B cell (primary cell): Measurements from ENCODE around the gene GLTP. TPM values are rescaled to one million over a fixed set of nuclear protein-coding genes. Genes with fewer than 3 reads are reported as not detected.
"Not testable (repeated sequence)": the region's sequence is repeated elsewhere in the genome, so short reads cannot be mapped to it uniquely, and the experiment has no call there.

Source experiments
- ATAC-seq: fragments of 200-7000 bp; cut with Tn5 transposase; one replicate; pipeline ENCODE4 v1.10.0; 2021; ENCODE audit warnings: low read depth, mild to moderate bottlenecking, moderate number of reproducible peaks, moderate library complexity
- CTCF ChIA-PET: fragments of 350-600 bp; sonication (Branson Sonifier 250); formaldehyde crosslinking; loops from one replicate; lab custom pipeline; 2021; ENCODE audit warnings: antibody characterized with exemption, inconsistent platforms; lab: Charles Lee
- POLR2A ChIA-PET: fragments of 350-600 bp; sonication (Branson Sonifier 250); formaldehyde crosslinking; loops from one replicate; lab custom pipeline; 2021; ENCODE audit warnings: antibody characterized with exemption; lab: Charles Lee
- DNase-seq: peaks from one replicate; pipeline ENCODE4 v3.0.0; 2013
- H2AFZ ChIP-seq: 2 replicates; pipeline ENCODE4 v1.6.1; 2012; ENCODE audit warnings: mild to moderate bottlenecking, low read depth, low read length; ENCODE audit not compliant: insufficient read depth, poor library complexity, severe bottlenecking
- H3K27ac ChIP-seq, 2 donors: 1 replicate in 1 of 2; 2 replicates in 1 of 2; pipeline ENCODE4 v1.5.1; 2012 to 2013; ENCODE audit warnings: low read length in 2 of 2, mild to moderate bottlenecking in 2 of 2, moderate library complexity in 1 of 2
- H3K27me3 ChIP-seq, 4 experiments: fragments of 200-600 bp in 1 of 4; sonication (generic) in 1 of 4; replicated peaks in 1 of 4; 1 replicate in 2 of 4; 2 replicates in 2 of 4; pipeline versions ENCODE4 v1.6.1 to v1.7.0; 2013 to 2016; ENCODE audit warnings: low read length in 3 of 4, mild to moderate bottlenecking in 2 of 4, mixed read lengths in 1 of 4, moderate library complexity in 1 of 4; ENCODE audit not compliant: insufficient read depth in 4 of 4, control insufficient read depth in 3 of 4; ENCODE audit errors: control extremely low read depth in 1 of 4
- H3K36me3 ChIP-seq, 2 experiments: replicated peaks in 1 of 2; 1 replicate in 1 of 2; 2 replicates in 1 of 2; pipeline versions ENCODE4 v1.6.1 to v1.7.1; 2013; ENCODE audit warnings: low read length in 1 of 2; ENCODE audit not compliant: insufficient read depth in 2 of 2, control insufficient read depth in 1 of 2; ENCODE audit errors: control extremely low read depth in 1 of 2, extremely low read depth in 1 of 2
- H3K4me1 ChIP-seq, 2 donors: fragments of 200-600 bp in 1 of 2; sonication (generic) in 1 of 2; 1 replicate in 1 of 2; 2 replicates in 1 of 2; pipeline versions ENCODE4 v1.5.1 to v1.6.1; 2013 to 2017; ENCODE audit warnings: low read length in 2 of 2; ENCODE audit not compliant: control insufficient read depth in 2 of 2, insufficient read depth in 2 of 2
- H3K4me2 ChIP-seq: replicated peaks from 2 replicates; pipeline ENCODE3; 2012; ENCODE audit warnings: mild to moderate bottlenecking, low read depth, low read length; ENCODE audit not compliant: poor library complexity, severe bottlenecking
- H3K4me3 ChIP-seq, 5 experiments: fragments of 200-600 bp in 1 of 5; sonication (generic) in 1 of 5; 1 replicate in 3 of 5; 2 replicates in 2 of 5; pipeline versions ENCODE4 v1.5.1 to v1.7.0; 2011 to 2016; ENCODE audit warnings: low read length in 4 of 5, mild to moderate bottlenecking in 4 of 5, low read depth in 2 of 5, control low read depth in 1 of 5, moderate library complexity in 1 of 5; ENCODE audit not compliant: insufficient read depth in 1 of 5; ENCODE audit errors: control extremely low read depth in 1 of 5, extremely low read depth in 1 of 5
- H3K79me2 ChIP-seq: fragments of 200-600 bp; sonication (generic); one replicate; pipeline ENCODE4 v1.6.0; 2016; ENCODE audit warnings: low read length; ENCODE audit not compliant: control insufficient read depth, insufficient read depth
- H3K9ac ChIP-seq: fragments of 200-600 bp; sonication (generic); 2 replicates; pipeline ENCODE4 v1.6.1; 2017; ENCODE audit warnings: mild to moderate bottlenecking, low read length, moderate library complexity
- H3K9me3 ChIP-seq, 3 donors: one replicate each; pipeline versions ENCODE4 v1.6.1 to v1.7.1; 2013; ENCODE audit warnings: low read length in 2 of 3; ENCODE audit not compliant: control insufficient read depth in 2 of 3, insufficient read depth in 1 of 3; ENCODE audit errors: control extremely low read depth in 1 of 3
- H4K20me1 ChIP-seq: 2 replicates; pipeline ENCODE4 v1.6.0; 2012; ENCODE audit warnings: mild to moderate bottlenecking, low read length; ENCODE audit not compliant: insufficient read depth, control insufficient read depth, poor library complexity, severe bottlenecking
- H3K27ac Mint-ChIP-seq: one replicate; pipeline ENCODE4 v1.8.0; 2021; ENCODE audit warnings: mixed read lengths
- H3K27me3 Mint-ChIP-seq: one replicate; pipeline ENCODE4 v1.8.0; 2021; ENCODE audit warnings: mixed read lengths
- H3K4me1 Mint-ChIP-seq: one replicate; pipeline ENCODE4 v1.8.0; 2021; ENCODE audit warnings: mixed read lengths
- H3K4me3 Mint-ChIP-seq: one replicate; pipeline ENCODE4 v1.8.0; 2021; ENCODE audit warnings: mixed read lengths
- H3K9me3 Mint-ChIP-seq: one replicate; pipeline ENCODE4 v1.8.0; 2022; ENCODE audit warnings: mixed read lengths; ENCODE audit not compliant: insufficient read depth
- EZH2 ChIP-seq: IDR thresholded peaks from 2 replicates; pipeline ENCODE4 v1.6.1; 2012; ENCODE audit warnings: borderline replicate concordance, low read depth, mild to moderate bottlenecking, moderate library complexity, low read length; ENCODE audit not compliant: insufficient read depth, poor library complexity, severe bottlenecking
- WGBS: methylation state at CpG from one replicate; pipeline ENCODE4 v1.1.5; 2013; ENCODE audit warnings: missing lambda C conversion rate; ENCODE audit not compliant: insufficient coverage; 5-methylcytosine and 5-hydroxymethylcytosine counted together
- intact Hi-C: fragments of 100-400 bp; cut with micrococcal nuclease; formaldehyde crosslinking; loops from one replicate; pipeline ENCODE4 v1.10.0; 2022
- polyA plus RNA-seq: library from polyadenylated mRNA; depleted of rRNA; stranded (reverse); fragments of >200 nt; gene quantifications from 2 replicates; pipeline ENCODE4 v1.2.3, GENCODE V29; 2012
- total RNA-seq, 2 donors: library from RNA; stranded (reverse); fragments of 120-200 nt in 1 of 2; gene quantifications; 1 replicate in 1 of 2; 2 replicates in 1 of 2; pipeline versions ENCODE4 v1.2.3 to v1.2.4, GENCODE V29; 2013 to 2022

Gene GLTP
- total and polyA plus RNA-seq, 2 donors (not counting 1 experiment from before 2014, with no cell fraction given): 18.7 to 24.9 TPM

- WGBS: under 1% methylated on average over 66 of the region's 69 CpGs
- Histone ChIP-seq H3K4me3 (peak within 1 kb of the TSS; percentile 66 to 83 (median 70)), H3K27me3 (no peaks in the 10 kb centered on the region), H3K4me1 (peaks cover 13 to 24% of the 10 kb centered on the region in 2 donors), H3K79me2 (peaks cover 30% of the 10 kb centered on the region), H3K9ac (peak within 1 kb of the TSS; percentile 75), H4K20me1 (no peaks in the 10 kb centered on the region), H3K9me3 (no peaks in the 10 kb centered on the region), H3K4me2 (peak within 1 kb of the TSS; percentile 88), H3K27ac (peak within 1 kb of the TSS; percentile 49 to 74), H2AFZ (peak within 1 kb of the TSS; percentile 95), H3K36me3 (peaks cover 0 to 16% of the 10 kb centered on the region in 2 experiments)
- POLR2A ChIA-PET: interaction anchor here (1.1 kb wide), 1 partner anchor 11 kb away, joined by 4 read pairs; no protein-coding TSS in a partner anchor
- Mint-ChIP-seq H3K27ac (peak within 1 kb of the TSS; percentile 96), H3K4me1 (peaks cover 22% of the 10 kb centered on the region), H3K9me3 (no peaks in the 10 kb centered on the region), H3K4me3 (peak within 1 kb of the TSS; percentile 92), H3K27me3 (no peaks in the 10 kb centered on the region)
- ATAC-seq (peak; percentile 92), DNase-seq (peak; percentile 88)
- intact Hi-C loops: loop anchor here (2.0 to 5.0 kb wide), 2 partner anchors 19 to 382 kb away; partner anchors contain the start of genes ATP2A2 and GLTP
- TF ChIP-seq EZH2: no peak
- CTCF ChIA-PET: interaction anchor here (1.0 to 1.5 kb wide), 4 partner anchors 12 to 95 kb away, joined by 3 to 6 read pairs (median 3); no protein-coding TSS in a partner anchor
Measured at GRCh38 chr12:109899783-109900751, 19.7 kb upstream of the GLTP start, which contains the start of gene TCHP. Gene TCHP (plus strand): TSS chr12:109900274. CDS start chr12:109903027, 2,753 bp downstream.

GRCh38 chr12:109899345-109899744 lies 19.0 kb upstream of the GLTP start:
- H3K27me3 ChIP-seq, DNase-seq, CTCF ChIA-PET, H3K27me3 Mint-ChIP-seq, POLR2A ChIA-PET, H3K36me3 ChIP-seq, H3K9me3 Mint-ChIP-seq, intact Hi-C loops, H3K9me3 ChIP-seq, ATAC-seq, H4K20me1 ChIP-seq: not testable (repeated sequence)
- Mint-ChIP-seq H3K27ac (peak overlapping the region; percentile 96), H3K4me1 (peaks cover 22% of the 10 kb centered on the region), H3K4me3 (peak overlapping the region; percentile 92)
- Histone ChIP-seq H3K4me1 (peaks cover 13 to 24% of the 10 kb centered on the region in 2 donors), H3K27ac (peak overlapping the region in 1 of 2 donors; percentile 74), H2AFZ (peak overlapping the region; percentile 95), H3K4me3 (peak overlapping the region in 1 of 5 experiments; percentile 83), H3K9ac (peak overlapping the region; percentile 75), H3K4me2 (peak overlapping the region; percentile 88), H3K79me2 (peaks cover 30% of the 10 kb centered on the region)
- WGBS: 100% methylated on average over 15 of the region's 15 CpGs
